KBM-7 (cell line): Measurements from ENCODE around the gene DLGAP4.

Source experiments
- DNase-seq: peaks from one replicate; pipeline ENCODE4 v3.0.0-alpha.2; 2015
- in situ Hi-C: fragments of 300-500 bp; cut with MboI; formaldehyde crosslinking; loops from 2 replicates; pipeline ENCODE4 v1.14.3; 2020; ENCODE audit warnings: low sequenced_read_pairs, low pct_unique_long_range_greater_than_20kb, mixed read lengths

DLGAP4 gene

GRCh38 chr20:36538026-36538722, 232.0 kb downstream of the DLGAP4 start:
- in situ Hi-C loops: no loop called here
- no peak for DNase-seq

- in situ Hi-C loops: no loop called here
These were observed 234.5 kb downstream of the DLGAP4 start for GRCh38 chr20:36540551-36541211.

GRCh38 chr20:36541227-36541767, 235.2 kb downstream of the DLGAP4 start, which contains the start of gene MYL9:
TSS of gene MYL9 (plus strand) at chr20:36541519. CDS start at chr20:36544885, 3,366 bp downstream.
- DNase-seq: no peak
- in situ Hi-C loops: no loop called here

More at GRCh38 chr20:36540551-36541211, 234.5 kb downstream of the DLGAP4 start:
- no peak for DNase-seq

- no peak for DNase-seq
- in situ Hi-C loops: no loop called here
These were observed 235.8 kb downstream of the DLGAP4 start for GRCh38 chr20:36541768-36542488.

- no peak for DNase-seq
- in situ Hi-C loops: no loop called here
These were observed 236.5 kb downstream of the DLGAP4 start for GRCh38 chr20:36542516-36543183.

GRCh38 chr20:36543184-36544133, 237.3 kb downstream of the DLGAP4 start:
- in situ Hi-C loops: no loop called here
- DNase-seq: no peak

GRCh38 chr20:36544134-36545018, 238.2 kb downstream of the DLGAP4 start:
- DNase-seq: no peak
- in situ Hi-C loops: no loop called here

- DNase-seq: no peak
- in situ Hi-C loops: no loop called here
These were observed 240.1 kb downstream of the DLGAP4 start for GRCh38 chr20:36546111-36546736.

- DNase-seq: no peak
- in situ Hi-C loops: no loop called here
These were observed 241.3 kb downstream of the DLGAP4 start for GRCh38 chr20:36547186-36548005.

GRCh38 chr20:36548006-36548315, 241.8 kb downstream of the DLGAP4 start:
- no peak for DNase-seq
- in situ Hi-C loops: no loop called here

- in situ Hi-C loops: no loop called here
- DNase-seq: no peak
These were observed 242.8 kb downstream of the DLGAP4 start for GRCh38 chr20:36548704-36549627.

GRCh38 chr20:36549628-36549941, 243.4 kb downstream of the DLGAP4 start:
- in situ Hi-C loops: no loop called here
- no peak for DNase-seq

- in situ Hi-C loops: no loop called here
- DNase-seq: no peak
These were observed 244.0 kb downstream of the DLGAP4 start for GRCh38 chr20:36549942-36550789.

GRCh38 chr20:36550790-36551299, 244.7 kb downstream of the DLGAP4 start:
- in situ Hi-C loops: no loop called here
- no peak for DNase-seq
